Loucy (cell line): Measurements from ENCODE around the gene PBRM1.

Source experiments
- H2AFZ ChIP-seq: fragments of 200-600 bp; sonication (generic); 2 replicates; pipeline ENCODE4 v1.6.0; 2016; ENCODE audit warnings: antibody characterized with exemption, mild to moderate bottlenecking, low read length, moderate library complexity
- H3F3A ChIP-seq: fragments of 200-600 bp; 2 replicates; pipeline ENCODE4 v1.6.0; 2016; ENCODE audit warnings: antibody characterized with exemption, low read depth, mild to moderate bottlenecking
- H3K27me3 ChIP-seq: fragments of 200-600 bp; sonication (generic); 2 replicates; pipeline ENCODE4 v1.6.1; 2014; ENCODE audit warnings: low read length, mild to moderate bottlenecking; ENCODE audit not compliant: insufficient read depth, poor library complexity, severe bottlenecking
- H3K36me3 ChIP-seq: fragments of 200-600 bp; sonication (generic); 2 replicates; pipeline ENCODE4 v1.6.1; 2016; ENCODE audit warnings: low read length; ENCODE audit not compliant: insufficient read depth
- H3K4me1 ChIP-seq: fragments of 200-600 bp; sonication (generic); 2 replicates; pipeline ENCODE4 v1.5.1; 2014; ENCODE audit warnings: low read length, mild to moderate bottlenecking; ENCODE audit not compliant: insufficient read depth, poor library complexity, severe bottlenecking
- H3K4me2 ChIP-seq: fragments of 200-600 bp; sonication (generic); 2 replicates; pipeline ENCODE4 v1.6.0; 2014; ENCODE audit warnings: antibody characterized with exemption, low read length, low read depth, mild to moderate bottlenecking; ENCODE audit not compliant: poor library complexity, severe bottlenecking
- H3K4me3 ChIP-seq: fragments of 200-600 bp; sonication (generic); 2 replicates; pipeline ENCODE4 v1.5.1; 2014; ENCODE audit warnings: low read length, mild to moderate bottlenecking, mixed read lengths; ENCODE audit not compliant: poor library complexity, severe bottlenecking
- H3K79me2 ChIP-seq: fragments of 200-600 bp; sonication (generic); 2 replicates; pipeline ENCODE4 v1.6.1; 2014; ENCODE audit warnings: low read length; ENCODE audit not compliant: insufficient read depth
- H3K9ac ChIP-seq: fragments of 200-600 bp; sonication (generic); 2 replicates; pipeline ENCODE4 v1.6.0; 2014; ENCODE audit warnings: mild to moderate bottlenecking, low read depth, low read length, moderate library complexity; ENCODE audit not compliant: poor library complexity, severe bottlenecking
- H3K9me2 ChIP-seq: fragments of 200-600 bp; sonication (generic); replicated peaks from 2 replicates; pipeline ENCODE4 v1.6.1; 2016; ENCODE audit warnings: low read depth, low read length, mixed read lengths
- H3K9me3 ChIP-seq: fragments of 200-600 bp; sonication (generic); 2 replicates; pipeline ENCODE4 v1.6.1; 2014; ENCODE audit warnings: mild to moderate bottlenecking, antibody characterized with exemption, low read length, low read depth; ENCODE audit not compliant: insufficient read depth
- H4K20me1 ChIP-seq: fragments of 200-600 bp; sonication (generic); 2 replicates; pipeline ENCODE4 v1.6.0; 2014; ENCODE audit warnings: antibody characterized with exemption, low read length, mild to moderate bottlenecking; ENCODE audit not compliant: insufficient read depth, poor library complexity, severe bottlenecking
- EZH2phosphoT487 ChIP-seq: fragments of 200-600 bp; IDR thresholded peaks from 2 replicates; pipeline ENCODE4 v1.6.1; 2018; ENCODE audit warnings: antibody characterized with exemption, mild to moderate bottlenecking, moderate library complexity, borderline replicate concordance
- TF ChIP-seq, protein P1 (sequence below): fragments of 200-600 bp; sonication (generic); conservative IDR thresholded peaks from 2 replicates; pipeline ENCODE4 v1.5.1; 2014; ENCODE audit warnings: mild to moderate bottlenecking, antibody characterized with exemption, low read length

PBRM1 gene

DNA sequence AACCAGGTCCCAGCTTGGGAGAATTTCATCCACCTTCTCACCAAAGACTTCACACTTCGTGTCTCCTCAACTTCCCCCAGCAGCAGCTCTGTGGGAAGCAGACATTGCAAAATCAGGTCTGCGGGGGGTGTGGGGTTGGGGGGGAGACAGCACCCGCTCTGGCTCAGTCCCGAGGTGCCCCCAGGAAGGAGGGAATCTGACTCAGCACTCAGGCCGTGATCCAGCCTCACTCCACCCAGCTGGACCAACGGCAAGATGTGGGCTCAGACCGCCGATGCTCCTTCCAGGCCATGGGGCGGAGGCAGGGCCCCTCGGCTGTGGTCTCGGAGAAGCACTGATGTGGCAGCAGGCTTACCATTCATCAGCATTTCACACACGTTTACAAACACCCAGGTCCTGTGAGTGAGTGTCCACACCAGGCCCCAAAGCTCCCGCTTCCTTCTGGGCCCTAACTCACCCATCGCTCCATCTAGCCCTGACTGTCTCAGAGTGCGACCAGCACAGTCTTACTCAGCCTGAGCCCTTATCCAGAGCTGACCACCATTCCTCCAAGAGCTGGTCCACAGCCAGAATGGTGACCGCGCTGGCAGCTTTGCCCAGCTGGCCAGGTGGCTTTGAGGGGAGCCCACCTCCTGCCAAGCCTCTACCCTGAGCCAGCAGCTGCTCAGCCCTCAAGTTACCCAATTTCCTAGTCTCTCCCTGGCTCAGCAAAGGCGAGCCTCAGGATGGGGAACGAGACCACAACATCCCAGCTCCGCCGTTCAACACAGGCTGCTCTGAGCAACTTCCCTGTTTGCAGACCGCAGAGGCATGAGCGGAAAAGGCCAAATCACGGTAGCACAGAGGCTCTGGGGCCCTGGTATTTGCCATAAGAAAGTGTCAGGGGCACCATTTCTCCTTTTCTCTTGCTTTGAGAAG, 187.3 kb downstream of the PBRM1 start:
- Histone ChIP-seq H3K4me1 (no peaks in the 10 kb centered on the region), H3K9me2 (no peaks in the 10 kb centered on the region), H3K36me3 (no peaks in the 10 kb centered on the region; the same call in 1 of the 2 replicates), H3K27me3 (no peaks in the 10 kb centered on the region), H3K9ac (no peak overlapping the region), H3K4me3 (no peak overlapping the region), H3F3A (no peaks in the 10 kb centered on the region), H3K9me3 (no peaks in the 10 kb centered on the region), H3K79me2 (no peaks in the 10 kb centered on the region), H4K20me1 (no peaks in the 10 kb centered on the region), H2AFZ (no peak overlapping the region), H3K4me2 (no peak overlapping the region)
- TF ChIP-seq EZH2phosphoT487: no peak
- TF ChIP-seq, protein P1, sequence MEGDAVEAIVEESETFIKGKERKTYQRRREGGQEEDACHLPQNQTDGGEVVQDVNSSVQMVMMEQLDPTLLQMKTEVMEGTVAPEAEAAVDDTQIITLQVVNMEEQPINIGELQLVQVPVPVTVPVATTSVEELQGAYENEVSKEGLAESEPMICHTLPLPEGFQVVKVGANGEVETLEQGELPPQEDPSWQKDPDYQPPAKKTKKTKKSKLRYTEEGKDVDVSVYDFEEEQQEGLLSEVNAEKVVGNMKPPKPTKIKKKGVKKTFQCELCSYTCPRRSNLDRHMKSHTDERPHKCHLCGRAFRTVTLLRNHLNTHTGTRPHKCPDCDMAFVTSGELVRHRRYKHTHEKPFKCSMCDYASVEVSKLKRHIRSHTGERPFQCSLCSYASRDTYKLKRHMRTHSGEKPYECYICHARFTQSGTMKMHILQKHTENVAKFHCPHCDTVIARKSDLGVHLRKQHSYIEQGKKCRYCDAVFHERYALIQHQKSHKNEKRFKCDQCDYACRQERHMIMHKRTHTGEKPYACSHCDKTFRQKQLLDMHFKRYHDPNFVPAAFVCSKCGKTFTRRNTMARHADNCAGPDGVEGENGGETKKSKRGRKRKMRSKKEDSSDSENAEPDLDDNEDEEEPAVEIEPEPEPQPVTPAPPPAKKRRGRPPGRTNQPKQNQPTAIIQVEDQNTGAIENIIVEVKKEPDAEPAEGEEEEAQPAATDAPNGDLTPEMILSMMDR: no peak

DNA sequence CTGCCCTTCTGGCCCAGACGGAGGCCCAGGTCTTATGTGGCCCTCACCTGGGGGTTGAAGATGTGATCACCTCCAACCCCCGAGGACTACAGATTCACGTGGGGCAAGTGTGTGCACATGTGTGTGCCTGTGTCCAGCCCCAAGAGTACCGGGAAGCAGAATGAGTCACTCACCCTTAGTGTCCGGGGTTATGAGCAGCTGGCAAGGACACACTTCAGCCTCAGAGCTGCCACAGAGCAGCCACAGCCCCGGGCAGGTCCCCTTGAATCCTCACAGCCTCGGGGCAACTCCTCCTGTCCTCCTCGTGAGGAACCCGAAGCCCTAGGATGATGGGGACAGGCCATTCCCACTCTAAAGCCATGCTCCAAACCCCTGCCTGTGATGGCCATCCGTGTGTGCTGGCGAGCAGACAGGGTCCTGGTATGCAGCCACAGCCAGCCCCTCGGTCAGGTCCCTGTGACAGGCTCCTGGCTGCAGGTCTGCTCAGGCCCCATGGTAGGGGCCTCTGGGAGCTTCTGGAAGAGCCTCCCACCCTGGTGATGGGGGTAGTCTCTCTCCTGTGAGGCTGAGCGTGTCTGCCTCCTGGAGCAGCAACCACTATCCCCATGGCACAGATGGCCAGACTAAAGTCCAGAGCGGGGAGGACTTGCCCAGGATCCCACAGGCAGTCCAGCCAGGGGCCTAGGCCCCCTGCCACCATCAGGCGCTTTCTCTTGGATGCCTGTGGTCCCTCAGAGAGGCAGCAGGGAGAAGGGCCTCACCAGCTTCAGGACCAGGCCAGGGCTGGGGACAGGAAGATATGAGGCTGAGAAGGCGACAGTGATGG, 189.7 kb downstream of the PBRM1 start:
- H3K9me2 ChIP-seq: no peaks in the 10 kb centered on the region
- no peak overlapping the region for H3K4me2 ChIP-seq
- H3F3A ChIP-seq: no peaks in the 10 kb centered on the region
- no peaks in the 10 kb centered on the region for H3K79me2 ChIP-seq
- H3K36me3 ChIP-seq: peaks cover 24% of the 10 kb centered on the region; the same call in 1 of the 2 replicates
- H3K9me3 ChIP-seq: no peaks in the 10 kb centered on the region
- TF ChIP-seq, protein P1: no peak
- TF ChIP-seq EZH2phosphoT487: no peak
- H3K4me1 ChIP-seq: no peaks in the 10 kb centered on the region
- no peak overlapping the region for H3K9ac ChIP-seq
- H4K20me1 ChIP-seq: no peaks in the 10 kb centered on the region
- no peak overlapping the region for H2AFZ ChIP-seq
- H3K4me3 ChIP-seq: no peak overlapping the region
- H3K27me3 ChIP-seq: no peaks in the 10 kb centered on the region
